ENCODE data around the gene TMEM30A. TPM values are rescaled to one million over a fixed set of nuclear protein-coding genes. Genes with fewer than 3 reads are reported as not detected.

Gene TMEM30A
- total RNA-seq, 1 experiment from 2014 or later: 70.3 TPM

GRCh38 chr6:75224303-75224926 is 60.2 kb downstream of the TMEM30A start:
- DNase-seq: peak; percentile 40 to 68
- Histone ChIP-seq H3K36me3 (no peaks in the 10 kb centered on the region), H3K27me3 (no peaks in the 10 kb centered on the region), H3K9me3 (replicated peaks) (no peaks in the 10 kb centered on the region), H3K4me1 (peaks cover 7% of the 10 kb centered on the region; the same call in 1 of the 2 replicates), H3K27ac (no peak overlapping the region), H3K4me3 (no peak overlapping the region)

GRCh38 chr6:75223428-75223827 is 61.2 kb downstream of the TMEM30A start:
- Histone ChIP-seq H3K27ac (no peak overlapping the region), H3K36me3 (no peaks in the 10 kb centered on the region), H3K9me3 (replicated peaks) (no peaks in the 10 kb centered on the region), H3K4me1 (peaks cover 7% of the 10 kb centered on the region; the same call in 1 of the 2 replicates), H3K27me3 (no peaks in the 10 kb centered on the region), H3K4me3 (no peak overlapping the region)
- no peak for DNase-seq

GRCh38 chr6:75222261-75222660 is 62.3 kb downstream of the TMEM30A start:
- Histone ChIP-seq H3K27ac (no peak overlapping the region), H3K4me1 (peaks cover 7% of the 10 kb centered on the region; the same call in 1 of the 2 replicates), H3K9me3 (replicated peaks) (no peaks in the 10 kb centered on the region), H3K27me3 (no peaks in the 10 kb centered on the region), H3K36me3 (no peaks in the 10 kb centered on the region), H3K4me3 (no peak overlapping the region)
- DNase-seq: no peak

GRCh38 chr6:75221116-75221515 is 63.5 kb downstream of the TMEM30A start:
- no peak for DNase-seq
- peaks cover 7% of the 10 kb centered on the region; the same call in 1 of the 2 replicates for H3K4me1 ChIP-seq
- no peak overlapping the region for H3K27ac ChIP-seq
- no peaks in the 10 kb centered on the region for H3K9me3 ChIP-seq (replicated peaks)
- H3K27me3 ChIP-seq: no peaks in the 10 kb centered on the region
- H3K36me3 ChIP-seq: no peaks in the 10 kb centered on the region
- H3K4me3 ChIP-seq: no peak overlapping the region

- no peak overlapping the region for H3K27ac ChIP-seq
- H3K27me3 ChIP-seq: no peaks in the 10 kb centered on the region
- H3K9me3 ChIP-seq (replicated peaks): no peaks in the 10 kb centered on the region
- H3K4me1 ChIP-seq: peaks cover 7% of the 10 kb centered on the region; the same call in 1 of the 2 replicates
- H3K4me3 ChIP-seq: no peak overlapping the region
- no peaks in the 10 kb centered on the region for H3K36me3 ChIP-seq
- no peak for DNase-seq
Measured at GRCh38 chr6:75220357-75220756, 64.2 kb downstream of the TMEM30A start.

GRCh38 chr6:75219263-75219662 is 65.3 kb downstream of the TMEM30A start:
- Histone ChIP-seq H3K36me3 (no peaks in the 10 kb centered on the region), H3K27me3 (no peaks in the 10 kb centered on the region), H3K4me1 (peaks cover 2% of the 10 kb centered on the region; the same call in 1 of the 2 replicates), H3K4me3 (no peak overlapping the region), H3K27ac (no peak overlapping the region), H3K9me3 (replicated peaks) (no peaks in the 10 kb centered on the region)
- DNase-seq: no peak

- H3K27ac ChIP-seq: peak overlapping the region; percentile 1; the same call in 1 of the 2 replicates
- H3K4me3 ChIP-seq: peak overlapping the region; percentile 24
- H3K4me1 ChIP-seq: no peaks in the 10 kb centered on the region; the same call in 1 of the 2 replicates
Measured at GRCh38 chr6:75217193-75217592, 67.4 kb downstream of the TMEM30A start.

GRCh38 chr6:75215291-75215690 is 69.3 kb downstream of the TMEM30A start:
- H3K4me3 ChIP-seq: no peak overlapping the region
- no peaks in the 10 kb centered on the region for H3K9me3 ChIP-seq (replicated peaks)
- H3K4me1 ChIP-seq: peaks cover 3% of the 10 kb centered on the region; the same call in 1 of the 2 replicates
- H3K27ac ChIP-seq: no peak overlapping the region
- H3K27me3 ChIP-seq: no peaks in the 10 kb centered on the region
- DNase-seq: no peak
- no peaks in the 10 kb centered on the region for H3K36me3 ChIP-seq

More at GRCh38 chr6:75217193-75217592, 67.4 kb downstream of the TMEM30A start:
- H3K36me3 ChIP-seq: no peaks in the 10 kb centered on the region
- H3K9me3 ChIP-seq (replicated peaks): no peaks in the 10 kb centered on the region
- peak; percentile 32 to 56 for DNase-seq
- no peaks in the 10 kb centered on the region for H3K27me3 ChIP-seq

- Histone ChIP-seq H3K9me3 (replicated peaks) (no peaks in the 10 kb centered on the region), H3K4me1 (peaks cover 3% of the 10 kb centered on the region; the same call in 1 of the 2 replicates), H3K36me3 (no peaks in the 10 kb centered on the region), H3K4me3 (no peak overlapping the region), H3K27me3 (no peaks in the 10 kb centered on the region), H3K27ac (no peak overlapping the region)
- DNase-seq: no peak
Measured at GRCh38 chr6:75213732-75214131, 70.9 kb downstream of the TMEM30A start.

- Histone ChIP-seq H3K4me1 (peaks cover 3% of the 10 kb centered on the region; the same call in 1 of the 2 replicates), H3K9me3 (replicated peaks) (no peaks in the 10 kb centered on the region), H3K27me3 (no peaks in the 10 kb centered on the region), H3K36me3 (no peaks in the 10 kb centered on the region), H3K27ac (no peak overlapping the region), H3K4me3 (no peak overlapping the region)
- no peak for DNase-seq
Measured at GRCh38 chr6:75213112-75213511, 71.5 kb downstream of the TMEM30A start.

GRCh38 chr6:75211920-75212590 is 72.5 kb downstream of the TMEM30A start:
- Histone ChIP-seq H3K27ac (no peak overlapping the region), H3K4me1 (peaks cover 3% of the 10 kb centered on the region; the same call in 1 of the 2 replicates), H3K36me3 (no peaks in the 10 kb centered on the region), H3K4me3 (no peak overlapping the region), H3K27me3 (no peaks in the 10 kb centered on the region), H3K9me3 (replicated peaks) (no peaks in the 10 kb centered on the region)
- no peak for DNase-seq

GRCh38 chr6:75210885-75211739 is 73.5 kb downstream of the TMEM30A start:
- no peaks in the 10 kb centered on the region for H3K9me3 ChIP-seq (replicated peaks)
- peaks cover 3% of the 10 kb centered on the region; the same call in 1 of the 2 replicates for H3K4me1 ChIP-seq
- peak; percentile 48 to 83 for DNase-seq
- H3K27ac ChIP-seq: no peak overlapping the region
- H3K4me3 ChIP-seq: no peak overlapping the region
- no peaks in the 10 kb centered on the region for H3K36me3 ChIP-seq
- H3K27me3 ChIP-seq: no peaks in the 10 kb centered on the region

GRCh38 chr6:75209184-75209723 is 75.3 kb downstream of the TMEM30A start:
- no peak for DNase-seq
- Histone ChIP-seq H3K4me3 (no peak overlapping the region), H3K27me3 (no peaks in the 10 kb centered on the region), H3K9me3 (replicated peaks) (no peaks in the 10 kb centered on the region), H3K4me1 (peaks cover 3% of the 10 kb centered on the region; the same call in 1 of the 2 replicates), H3K27ac (no peak overlapping the region), H3K36me3 (no peaks in the 10 kb centered on the region)

All from SJCRH30 (cell line).